Brain microvascular endothelial cell (primary cell): ENCODE measurements around the gene PCDHGB3.

Source experiments
- DNase-seq: peaks from one replicate; pipeline ENCODE4 v3.0.0-alpha.2; 2020
- H3K27ac ChIP-seq: fragments of 250-450 bp; sonication (Bioruptor Pico); 2 replicates; pipeline ENCODE4 v1.5.1; 2020; ENCODE audit warnings: mild to moderate bottlenecking, moderate library complexity
- H3K27me3 ChIP-seq: fragments of 250-450 bp; sonication (Bioruptor Pico); replicated peaks from 2 replicates; pipeline ENCODE4 v1.5.1; 2020; ENCODE audit warnings: mild to moderate bottlenecking
- H3K36me3 ChIP-seq: fragments of 250-450 bp; sonication (Bioruptor Pico); replicated peaks from 2 replicates; pipeline ENCODE4 v1.5.1; 2020; ENCODE audit warnings: mild to moderate bottlenecking
- H3K4me3 ChIP-seq: 2 replicates; pipeline ENCODE4 v1.5.1; 2011; ENCODE audit warnings: low read depth, mild to moderate bottlenecking, control low read depth, low read length, moderate library complexity
- CTCF ChIP-seq: IDR thresholded peaks from 2 replicates; pipeline ENCODE4 v1.5.1; 2011; ENCODE audit warnings: low read depth, mild to moderate bottlenecking, moderate library complexity, low read length, control low read depth, inconsistent platforms; ENCODE audit errors: missing control alignments
- in situ Hi-C: cut with HindIII; loops from 2 replicates; pipeline ENCODE4 v1.10.0; 2017; ENCODE audit warnings: low sequenced_read_pairs, low pct_ligation_motif_present

PCDHGB3 gene

GRCh38 chr5:141419074-141419880, 49.2 kb downstream of the PCDHGB3 start:
- H3K4me3 ChIP-seq = no peak overlapping the region
- TF ChIP-seq CTCF = no peak
- in situ Hi-C loops = loop anchor here (25.0 kb wide), 1 partner anchor 93 kb away; no protein-coding TSS in a partner anchor
- no peaks in the 10 kb centered on the region for H3K27me3 ChIP-seq
- no peak overlapping the region for H3K27ac ChIP-seq
- H3K36me3 ChIP-seq = no peaks in the 10 kb centered on the region
- DNase-seq = no peak

- DNase-seq = peak; percentile 60
Observed at GRCh38 chr5:141420855-141421488, 50.9 kb downstream of the PCDHGB3 start, which contains the start of gene PCDHGA11. Gene PCDHGA11 (plus strand): TSS chr5:141421051. CDS start chr5:141421228, 177 bp downstream.

GRCh38 chr5:141421489-141421855, 51.4 kb downstream of the PCDHGB3 start:
- in situ Hi-C loops = loop anchor here (25.0 kb wide), 1 partner anchor 91 kb away; no protein-coding TSS in a partner anchor
- DNase-seq = no peak
- no peaks in the 10 kb centered on the region for H3K27me3 ChIP-seq
- H3K27ac ChIP-seq = no peak overlapping the region
- TF ChIP-seq CTCF = no peak
- H3K36me3 ChIP-seq = no peaks in the 10 kb centered on the region
- H3K4me3 ChIP-seq = peak overlapping the region; percentile 62

More at GRCh38 chr5:141420855-141421488, 50.9 kb downstream of the PCDHGB3 start, which contains the start of gene PCDHGA11:
- H3K27ac ChIP-seq = no peak within 1 kb of the TSS
- H3K27me3 ChIP-seq = no peaks in the 10 kb centered on the region
- TF ChIP-seq CTCF = peak; percentile 74
- H3K4me3 ChIP-seq = peak within 1 kb of the TSS; percentile 62
- no peaks in the 10 kb centered on the region for H3K36me3 ChIP-seq
- in situ Hi-C loops = loop anchor here (25.0 kb wide), 1 partner anchor 91 kb away; no protein-coding TSS in a partner anchor
